ENCODE results near the gene ARID1B. TPM values are rescaled to one million over a fixed set of nuclear protein-coding genes. Genes with fewer than 3 reads are reported as not detected.

The ARID1B gene
- total RNA-seq, 1 experiment from 2014 or later, result 60.3 TPM

- TF ChIP-seq, protein P1, sequence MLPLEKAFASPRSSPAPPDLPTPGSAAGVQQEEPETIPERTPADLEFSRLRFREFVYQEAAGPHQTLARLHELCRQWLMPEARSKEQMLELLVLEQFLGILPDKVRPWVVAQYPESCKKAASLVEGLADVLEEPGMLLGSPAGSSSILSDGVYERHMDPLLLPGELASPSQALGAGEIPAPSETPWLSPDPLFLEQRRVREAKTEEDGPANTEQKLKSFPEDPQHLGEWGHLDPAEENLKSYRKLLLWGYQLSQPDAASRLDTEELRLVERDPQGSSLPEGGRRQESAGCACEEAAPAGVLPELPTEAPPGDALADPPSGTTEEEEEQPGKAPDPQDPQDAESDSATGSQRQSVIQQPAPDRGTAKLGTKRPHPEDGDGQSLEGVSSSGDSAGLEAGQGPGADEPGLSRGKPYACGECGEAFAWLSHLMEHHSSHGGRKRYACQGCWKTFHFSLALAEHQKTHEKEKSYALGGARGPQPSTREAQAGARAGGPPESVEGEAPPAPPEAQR (CRISPR knock-in tag; IDR thresholded peaks at IDR 0.05), result no peak
- TF ChIP-seq ZNF138 (CRISPR knock-in tag; conservative IDR thresholded peaks at IDR 0.05) (no peak), ETV6 (CRISPR knock-in tag; IDR thresholded peaks at IDR 0.05) (no peak), NR2C2 (CRISPR knock-in tag; IDR thresholded peaks at IDR 0.05) (no peak), ZNF232 (CRISPR knock-in tag; IDR thresholded peaks at IDR 0.05) (no peak), SMAD4 (CRISPR knock-in tag; IDR thresholded peaks at IDR 0.05) (no peak), SP1 (CRISPR knock-in tag; conservative IDR thresholded peaks at IDR 0.05) (peak; percentile 82), ESRRA (CRISPR knock-in tag; IDR thresholded peaks at IDR 0.05; ENCODE audit: borderline replicate concordance) (no peak; the same call in 1 of the 2 replicates), ZBTB43 (CRISPR knock-in tag; IDR thresholded peaks at IDR 0.05) (peak; percentile 51; the same call in 1 of the 2 replicates), NR3C1 (CRISPR knock-in tag; conservative IDR thresholded peaks at IDR 0.05; ENCODE audit: low read depth) (no peak), E2F5 (CRISPR knock-in tag; IDR thresholded peaks at IDR 0.05) (peak; percentile 92), ZBTB21 (CRISPR knock-in tag; IDR thresholded peaks at IDR 0.05; ENCODE audit: borderline replicate concordance) (no peak), JAZF1 (CRISPR knock-in tag; IDR thresholded peaks at IDR 0.05) (no peak), ZNF423 (CRISPR knock-in tag; IDR thresholded peaks at IDR 0.05) (no peak), OVOL2 (CRISPR knock-in tag; IDR thresholded peaks at IDR 0.05; ENCODE audit: borderline replicate concordance) (no peak), MXD4 (CRISPR knock-in tag; IDR thresholded peaks at IDR 0.05; ENCODE audit: borderline replicate concordance) (no peak), TP53 (CRISPR knock-in tag; IDR thresholded peaks at IDR 0.05) (0 out of 2 replicates have a peak, but pooled peaks have one; percentile 42)
- TF ChIP-seq, protein P2, sequence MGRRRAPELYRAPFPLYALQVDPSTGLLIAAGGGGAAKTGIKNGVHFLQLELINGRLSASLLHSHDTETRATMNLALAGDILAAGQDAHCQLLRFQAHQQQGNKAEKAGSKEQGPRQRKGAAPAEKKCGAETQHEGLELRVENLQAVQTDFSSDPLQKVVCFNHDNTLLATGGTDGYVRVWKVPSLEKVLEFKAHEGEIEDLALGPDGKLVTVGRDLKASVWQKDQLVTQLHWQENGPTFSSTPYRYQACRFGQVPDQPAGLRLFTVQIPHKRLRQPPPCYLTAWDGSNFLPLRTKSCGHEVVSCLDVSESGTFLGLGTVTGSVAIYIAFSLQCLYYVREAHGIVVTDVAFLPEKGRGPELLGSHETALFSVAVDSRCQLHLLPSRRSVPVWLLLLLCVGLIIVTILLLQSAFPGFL (CRISPR knock-in tag; IDR thresholded peaks at IDR 0.05; ENCODE audit: borderline replicate concordance), result no peak
- TF ChIP-seq, protein P3, sequence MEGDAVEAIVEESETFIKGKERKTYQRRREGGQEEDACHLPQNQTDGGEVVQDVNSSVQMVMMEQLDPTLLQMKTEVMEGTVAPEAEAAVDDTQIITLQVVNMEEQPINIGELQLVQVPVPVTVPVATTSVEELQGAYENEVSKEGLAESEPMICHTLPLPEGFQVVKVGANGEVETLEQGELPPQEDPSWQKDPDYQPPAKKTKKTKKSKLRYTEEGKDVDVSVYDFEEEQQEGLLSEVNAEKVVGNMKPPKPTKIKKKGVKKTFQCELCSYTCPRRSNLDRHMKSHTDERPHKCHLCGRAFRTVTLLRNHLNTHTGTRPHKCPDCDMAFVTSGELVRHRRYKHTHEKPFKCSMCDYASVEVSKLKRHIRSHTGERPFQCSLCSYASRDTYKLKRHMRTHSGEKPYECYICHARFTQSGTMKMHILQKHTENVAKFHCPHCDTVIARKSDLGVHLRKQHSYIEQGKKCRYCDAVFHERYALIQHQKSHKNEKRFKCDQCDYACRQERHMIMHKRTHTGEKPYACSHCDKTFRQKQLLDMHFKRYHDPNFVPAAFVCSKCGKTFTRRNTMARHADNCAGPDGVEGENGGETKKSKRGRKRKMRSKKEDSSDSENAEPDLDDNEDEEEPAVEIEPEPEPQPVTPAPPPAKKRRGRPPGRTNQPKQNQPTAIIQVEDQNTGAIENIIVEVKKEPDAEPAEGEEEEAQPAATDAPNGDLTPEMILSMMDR (IDR thresholded peaks at IDR 0.05), result no peak
These were observed 244.3 kb downstream of the ARID1B start (continued) for GRCh38 chr6:157021344-157021992.

- peaks cover 8% of the 10 kb centered on the region; the same call in 1 of the 2 replicates for H3K36me3 Mint-ChIP-seq
- TF ChIP-seq, protein P4, sequence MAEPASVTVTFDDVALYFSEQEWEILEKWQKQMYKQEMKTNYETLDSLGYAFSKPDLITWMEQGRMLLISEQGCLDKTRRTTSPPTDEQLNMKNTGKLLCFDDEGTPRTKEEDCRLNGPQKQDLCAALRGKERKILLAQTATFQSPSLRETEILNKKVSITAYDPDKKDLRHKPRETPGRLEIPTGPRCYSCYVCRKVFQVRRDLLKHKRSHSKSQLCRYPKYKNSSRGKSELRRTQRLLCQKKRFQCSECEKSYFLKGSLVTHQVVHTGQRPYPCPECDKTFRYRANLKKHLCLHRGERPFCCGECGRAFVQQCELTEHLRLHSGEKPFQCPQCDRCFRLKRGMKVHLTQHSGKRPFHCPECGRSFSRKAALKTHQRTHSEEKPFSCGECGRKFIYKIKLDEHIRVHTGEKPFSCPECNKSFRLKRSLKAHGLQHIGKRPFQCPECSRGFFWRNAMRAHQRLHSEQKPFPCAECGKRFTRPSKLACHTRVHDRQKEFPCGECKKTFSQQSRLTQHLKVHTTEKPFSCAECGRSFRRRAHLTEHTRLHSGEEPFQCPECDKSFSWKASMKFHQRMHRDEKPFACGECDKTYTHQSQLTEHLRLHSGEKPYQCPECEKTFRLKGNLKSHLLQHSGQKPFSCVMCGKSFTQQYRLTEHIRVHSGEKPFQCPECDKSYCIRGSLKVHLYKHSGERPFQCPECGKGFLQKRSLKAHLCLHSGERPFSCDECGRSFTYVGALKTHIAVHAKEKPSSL (CRISPR knock-in tag; conservative IDR thresholded peaks at IDR 0.05), result no peak
- TF ChIP-seq EMX1 (CRISPR knock-in tag; IDR thresholded peaks at IDR 0.05) (no peak), RORB (CRISPR knock-in tag; IDR thresholded peaks at IDR 0.05) (no peak), SP1 (CRISPR knock-in tag; conservative IDR thresholded peaks at IDR 0.05) (no peak), TEAD4 (CRISPR knock-in tag; IDR thresholded peaks at IDR 0.05) (0 out of 2 replicates have a peak, but pooled peaks have one; percentile 3)
- ChIA-PET POLR2A (interaction anchor here (0.9 to 1.8 kb wide), 6 partner anchors 14 to 68 kb away, joined by 3 to 5 read pairs (median 3); no protein-coding TSS in a partner anchor), CTCF (interaction anchor here (0.9 to 1.0 kb wide), 3 partner anchors 24 to 102 kb away, joined by 3 to 4 read pairs (median 3); no protein-coding TSS in a partner anchor)
- H3K4me3 Mint-ChIP-seq, result peak overlapping the region; percentile 93
- ATAC-seq (peak; percentile 73), DNase-seq (ENCODE audit: low spot score) (peak; percentile 78)
- peak overlapping the region; percentile 100 for H3K27ac Mint-ChIP-seq
- peaks cover 10% of the 10 kb centered on the region for H3K9me3 Mint-ChIP-seq
- peaks cover 53% of the 10 kb centered on the region for H3K4me1 Mint-ChIP-seq
- no peaks in the 10 kb centered on the region for H3K27me3 Mint-ChIP-seq (ENCODE audit: low read depth)
These were observed 245.0 kb downstream of the ARID1B start for GRCh38 chr6:157021993-157022740.
